GM12878 (cell line): Measurements from ENCODE around the gene UFC1.

Experiments
- CEBPB ChIP-seq, 2 experiments: fragments of 150-350 bp in 1 of 2; IDR thresholded peaks; 2 replicates each; pipeline ENCODE4 v1.6.1; 2012 to 2014; ENCODE audit warnings: low read depth in 2 of 2, low read length in 2 of 2, borderline replicate concordance in 1 of 2, inconsistent platforms in 1 of 2
- CTCF ChIP-seq, 3 experiments: IDR thresholded peaks in 2 of 3; conservative IDR thresholded peaks in 1 of 3; 2 replicates each; pipeline ENCODE4 v1.5.1; 2011; ENCODE audit warnings: low read depth in 3 of 3, low read length in 3 of 3, mild to moderate bottlenecking in 3 of 3, control low read depth in 2 of 3, moderate library complexity in 2 of 3, inconsistent platforms in 1 of 3, mixed read lengths in 1 of 3; ENCODE audit not compliant: control insufficient read depth in 2 of 3, insufficient read depth in 1 of 3; ENCODE audit errors: extremely low read depth in 1 of 3
- FOXK2 ChIP-seq: fragments of 450-650 bp; IDR thresholded peaks from 2 replicates; pipeline ENCODE4 v1.6.1; 2017; ENCODE audit warnings: mild to moderate bottlenecking, moderate library complexity
- NRF1 ChIP-seq: conservative IDR thresholded peaks from 2 replicates; pipeline ENCODE4 v1.6.1; 2011; ENCODE audit warnings: mild to moderate bottlenecking, low read depth, low read length, improper control_type of control experiment
- PBX3 ChIP-seq: IDR thresholded peaks from 2 replicates; pipeline ENCODE4 v1.6.1; 2011; ENCODE audit warnings: mild to moderate bottlenecking, low read depth, low read length, moderate library complexity; ENCODE audit not compliant: insufficient replicate concordance
- POLR2A ChIP-seq: IDR thresholded peaks from 2 replicates; pipeline ENCODE4 v1.6.1; 2011; ENCODE audit warnings: low read depth, mild to moderate bottlenecking, low read length
- POLR2AphosphoS5 ChIP-seq: IDR thresholded peaks from 2 replicates; pipeline ENCODE4 v1.6.1; 2011; ENCODE audit warnings: mild to moderate bottlenecking, low read length, inconsistent platforms
- RB1 ChIP-seq: fragments of 450-650 bp; formaldehyde crosslinking; IDR thresholded peaks from 2 replicates; pipeline ENCODE4 v1.6.1; 2017; ENCODE audit warnings: mild to moderate bottlenecking, borderline replicate concordance
- TF ChIP-seq, protein P1 (sequence below): IDR thresholded peaks from 2 replicates; pipeline ENCODE4 v1.6.1; 2011; ENCODE audit warnings: borderline replicate concordance, low read depth, mild to moderate bottlenecking, moderate library complexity, low read length; ENCODE audit not compliant: insufficient read depth, poor library complexity, severe bottlenecking

GRCh38 chr1:161189036-161189435 lies 35.3 kb downstream of the UFC1 start:
- no peak for TF ChIP-seq POLR2AphosphoS5
- no peak for TF ChIP-seq CTCF (IDR thresholded peaks at IDR 0.05 in 2 of 3, conservative IDR thresholded peaks at IDR 0.05 in 1 of 3; ENCODE audit: control insufficient read depth in 2 of 3, extremely low read depth in 1 of 3, insufficient read depth in 1 of 3, low read depth in 3 of 3, low read length in 3 of 3)
- TF ChIP-seq PBX3: no peak
- TF ChIP-seq, protein P1, sequence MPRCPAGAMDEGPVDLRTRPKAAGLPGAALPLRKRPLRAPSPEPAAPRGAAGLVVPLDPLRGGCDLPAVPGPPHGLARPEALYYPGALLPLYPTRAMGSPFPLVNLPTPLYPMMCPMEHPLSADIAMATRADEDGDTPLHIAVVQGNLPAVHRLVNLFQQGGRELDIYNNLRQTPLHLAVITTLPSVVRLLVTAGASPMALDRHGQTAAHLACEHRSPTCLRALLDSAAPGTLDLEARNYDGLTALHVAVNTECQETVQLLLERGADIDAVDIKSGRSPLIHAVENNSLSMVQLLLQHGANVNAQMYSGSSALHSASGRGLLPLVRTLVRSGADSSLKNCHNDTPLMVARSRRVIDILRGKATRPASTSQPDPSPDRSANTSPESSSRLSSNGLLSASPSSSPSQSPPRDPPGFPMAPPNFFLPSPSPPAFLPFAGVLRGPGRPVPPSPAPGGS: no peak
- TF ChIP-seq POLR2A: no peak
- no peak for TF ChIP-seq FOXK2
- no peak for TF ChIP-seq CEBPB (IDR thresholded peaks at IDR 0.05; ENCODE audit: borderline replicate concordance in 1 of 2, low read depth in 2 of 2, low read length in 2 of 2)
- TF ChIP-seq NRF1: no peak
- no peak for TF ChIP-seq RB1
